Measurements from ENCODE around the gene SERINC1.

DNA sequence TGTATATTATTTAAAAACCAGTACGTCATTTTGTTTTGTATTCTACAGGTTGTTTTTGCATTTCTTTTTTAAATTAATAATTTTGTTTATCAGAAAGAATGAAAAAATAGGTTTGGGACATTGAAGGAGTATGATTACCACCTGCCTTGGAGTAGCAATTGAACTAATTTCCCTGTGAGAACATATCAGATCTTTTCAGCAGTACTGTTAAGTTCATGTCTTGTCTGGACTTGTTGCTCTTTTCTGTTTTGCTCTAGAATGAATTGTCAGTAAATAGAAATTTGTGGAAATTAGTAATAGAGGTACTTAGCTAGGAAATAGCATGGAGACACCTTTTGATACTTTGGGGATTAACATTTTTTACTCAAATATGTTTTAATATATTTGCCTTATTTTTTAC is 47.9 kb downstream of the SERINC1 start:
- TF ChIP-seq MAZ (IDR thresholded peaks at IDR 0.05; ENCODE audit: borderline replicate concordance, low read depth, low read length) (no peak), RAD21 (IDR thresholded peaks at IDR 0.05; ENCODE audit: low read length) (no peak), ELK1 (IDR thresholded peaks at IDR 0.05; ENCODE audit: borderline replicate concordance, low read depth, low read length) (no peak), RFX5 (IDR thresholded peaks at IDR 0.05; ENCODE audit: low read depth, low read length) (no peak), RCOR1 (IDR thresholded peaks at IDR 0.05; ENCODE audit: insufficient replicate concordance, low read length) (no peak), MXI1 (IDR thresholded peaks at IDR 0.05; ENCODE audit: borderline replicate concordance, low read depth, low read length) (no peak), POLR2A (IDR thresholded peaks at IDR 0.05; ENCODE audit: low read depth, low read length) (no peak)
- TF ChIP-seq, protein P1, sequence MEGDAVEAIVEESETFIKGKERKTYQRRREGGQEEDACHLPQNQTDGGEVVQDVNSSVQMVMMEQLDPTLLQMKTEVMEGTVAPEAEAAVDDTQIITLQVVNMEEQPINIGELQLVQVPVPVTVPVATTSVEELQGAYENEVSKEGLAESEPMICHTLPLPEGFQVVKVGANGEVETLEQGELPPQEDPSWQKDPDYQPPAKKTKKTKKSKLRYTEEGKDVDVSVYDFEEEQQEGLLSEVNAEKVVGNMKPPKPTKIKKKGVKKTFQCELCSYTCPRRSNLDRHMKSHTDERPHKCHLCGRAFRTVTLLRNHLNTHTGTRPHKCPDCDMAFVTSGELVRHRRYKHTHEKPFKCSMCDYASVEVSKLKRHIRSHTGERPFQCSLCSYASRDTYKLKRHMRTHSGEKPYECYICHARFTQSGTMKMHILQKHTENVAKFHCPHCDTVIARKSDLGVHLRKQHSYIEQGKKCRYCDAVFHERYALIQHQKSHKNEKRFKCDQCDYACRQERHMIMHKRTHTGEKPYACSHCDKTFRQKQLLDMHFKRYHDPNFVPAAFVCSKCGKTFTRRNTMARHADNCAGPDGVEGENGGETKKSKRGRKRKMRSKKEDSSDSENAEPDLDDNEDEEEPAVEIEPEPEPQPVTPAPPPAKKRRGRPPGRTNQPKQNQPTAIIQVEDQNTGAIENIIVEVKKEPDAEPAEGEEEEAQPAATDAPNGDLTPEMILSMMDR (conservative IDR thresholded peaks at IDR 0.05; ENCODE audit: low read depth, low read length) = no peak
